ENCODE results near the gene SFTPD. TPM values are rescaled to one million over a fixed set of nuclear protein-coding genes. Genes with fewer than 3 reads are reported as not detected.
A peak's percentile ranks its signal among the peaks of the same experiment; 100 is the strongest.
"Not testable (repeated sequence)": the region's sequence is repeated elsewhere in the genome, so short reads cannot be mapped to it uniquely, and the experiment has no call there.

Gene SFTPD
- total RNA-seq, 3 donors from 2014 or later, result 2.2 to 2.5 TPM; not detected in 1

DNA sequence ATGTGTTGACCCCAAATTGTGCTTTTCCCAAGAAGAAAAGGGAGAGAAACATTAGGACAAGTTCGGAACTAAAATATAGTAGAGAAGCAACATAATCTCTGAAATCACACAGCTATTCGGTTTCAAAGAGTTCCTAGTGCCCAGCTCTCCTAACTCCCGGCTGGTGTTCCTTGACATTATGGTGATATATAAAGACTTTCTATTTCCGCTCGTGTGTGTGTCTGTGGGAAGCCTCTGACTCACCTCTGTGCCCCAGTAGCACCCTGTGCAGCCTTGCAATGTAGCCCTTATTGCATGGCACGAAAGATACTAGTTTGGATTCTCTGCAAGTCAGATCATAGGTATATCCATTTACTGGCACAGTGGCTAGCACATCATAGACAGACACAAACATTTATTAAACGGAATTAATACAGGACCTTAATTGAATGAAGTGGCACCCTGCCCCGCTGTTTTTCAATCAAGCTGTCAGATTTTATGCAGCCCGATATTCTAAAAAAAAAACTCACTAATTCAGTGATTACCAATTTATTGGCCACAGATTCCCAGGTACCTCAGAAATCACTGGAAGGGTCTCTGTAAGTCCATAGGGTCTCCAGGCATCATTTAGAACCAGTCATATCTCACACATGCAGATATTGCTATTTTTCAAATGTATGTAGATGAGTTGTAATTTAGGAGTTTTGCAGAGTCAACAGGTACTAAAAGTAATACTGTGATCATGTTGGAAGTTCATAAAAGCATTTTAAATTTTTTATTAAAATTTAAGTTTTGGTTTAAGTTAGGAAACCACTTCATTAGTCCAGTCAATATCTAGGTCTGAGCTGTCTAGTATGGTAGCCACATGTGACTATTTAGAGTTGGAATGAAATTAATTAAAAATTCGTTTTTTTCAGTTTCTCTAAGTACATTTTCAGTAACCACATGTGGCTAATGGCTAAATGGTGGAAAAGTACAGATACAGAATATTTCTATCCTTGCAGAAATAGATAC lies 43.3 kb downstream of the SFTPD start:
- Histone ChIP-seq H3K4me3 (peak overlapping the region; percentile 53 to 65 (median 54)), H3K27me3 (peaks cover 0 to 14% of the 10 kb centered on the region in 2 donors), H3K9me3 (no peaks in the 10 kb centered on the region), H3K4me1 (no peaks in the 10 kb centered on the region), H3K27ac (no peak overlapping the region), H3K36me3 (no peaks in the 10 kb centered on the region)
- intact Hi-C loops (cut with DNase I; ENCODE audit: low total_unique reads), result no loop called here
- no peak for DNase-seq (ENCODE audit: low spot score in 2 of 2)
- no peak for TF ChIP-seq POLR2AphosphoS5 (IDR thresholded peaks at IDR 0.05)
- no peak for TF ChIP-seq POLR2A (IDR thresholded peaks at IDR 0.05)
- TF ChIP-seq, protein P1, sequence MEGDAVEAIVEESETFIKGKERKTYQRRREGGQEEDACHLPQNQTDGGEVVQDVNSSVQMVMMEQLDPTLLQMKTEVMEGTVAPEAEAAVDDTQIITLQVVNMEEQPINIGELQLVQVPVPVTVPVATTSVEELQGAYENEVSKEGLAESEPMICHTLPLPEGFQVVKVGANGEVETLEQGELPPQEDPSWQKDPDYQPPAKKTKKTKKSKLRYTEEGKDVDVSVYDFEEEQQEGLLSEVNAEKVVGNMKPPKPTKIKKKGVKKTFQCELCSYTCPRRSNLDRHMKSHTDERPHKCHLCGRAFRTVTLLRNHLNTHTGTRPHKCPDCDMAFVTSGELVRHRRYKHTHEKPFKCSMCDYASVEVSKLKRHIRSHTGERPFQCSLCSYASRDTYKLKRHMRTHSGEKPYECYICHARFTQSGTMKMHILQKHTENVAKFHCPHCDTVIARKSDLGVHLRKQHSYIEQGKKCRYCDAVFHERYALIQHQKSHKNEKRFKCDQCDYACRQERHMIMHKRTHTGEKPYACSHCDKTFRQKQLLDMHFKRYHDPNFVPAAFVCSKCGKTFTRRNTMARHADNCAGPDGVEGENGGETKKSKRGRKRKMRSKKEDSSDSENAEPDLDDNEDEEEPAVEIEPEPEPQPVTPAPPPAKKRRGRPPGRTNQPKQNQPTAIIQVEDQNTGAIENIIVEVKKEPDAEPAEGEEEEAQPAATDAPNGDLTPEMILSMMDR (IDR thresholded peaks at IDR 0.05), result no peak

DNA sequence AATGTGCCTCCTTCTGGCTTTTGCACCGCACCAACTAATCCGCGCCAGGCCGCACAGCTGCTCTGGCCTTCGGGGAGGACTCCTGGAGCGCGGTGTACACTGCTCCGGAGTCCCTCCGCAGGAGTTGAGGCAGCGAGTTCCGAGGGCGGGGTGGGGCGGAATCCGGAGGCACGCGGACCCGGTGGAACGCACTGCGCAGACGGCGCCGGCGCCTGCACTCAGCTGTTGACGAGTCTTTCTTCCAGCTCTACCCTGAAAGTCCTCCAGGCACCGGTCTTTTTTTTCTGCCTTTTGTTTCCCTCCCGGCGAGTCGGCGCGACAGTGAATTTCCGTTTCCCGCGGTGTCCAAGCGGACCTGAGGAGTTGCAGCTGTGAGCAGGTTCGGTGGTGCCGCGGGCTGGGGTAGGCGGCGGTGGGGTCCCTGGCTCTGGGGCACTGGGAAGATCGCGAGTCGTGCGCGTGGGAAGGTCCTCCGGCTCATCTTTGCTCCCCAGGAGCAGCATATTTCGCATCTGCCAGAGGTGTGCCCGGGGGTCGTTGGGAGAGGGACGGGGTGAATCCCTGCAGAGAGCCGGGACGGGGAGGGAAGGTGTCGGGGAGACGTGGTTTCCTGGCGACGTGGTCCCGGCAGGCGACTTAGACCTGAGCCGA lies 44.1 kb downstream of the SFTPD start:
- H3K27me3 ChIP-seq, result peaks cover 0 to 11% of the 10 kb centered on the region in 2 donors
- no peak overlapping the region for H3K27ac ChIP-seq
- no peak for DNase-seq (ENCODE audit: low spot score in 2 of 2)
- peak overlapping the region; percentile 53 to 65 (median 54) for H3K4me3 ChIP-seq
- intact Hi-C loops (cut with DNase I; ENCODE audit: low total_unique reads), result no loop called here
- H3K36me3 ChIP-seq, result no peaks in the 10 kb centered on the region
- TF ChIP-seq POLR2A (IDR thresholded peaks at IDR 0.05) (no peak), POLR2AphosphoS5 (IDR thresholded peaks at IDR 0.05) (no peak)
- TF ChIP-seq, protein P1 (IDR thresholded peaks at IDR 0.05), result no peak
- no peaks in the 10 kb centered on the region for H3K9me3 ChIP-seq
- no peaks in the 10 kb centered on the region for H3K4me1 ChIP-seq

DNA sequence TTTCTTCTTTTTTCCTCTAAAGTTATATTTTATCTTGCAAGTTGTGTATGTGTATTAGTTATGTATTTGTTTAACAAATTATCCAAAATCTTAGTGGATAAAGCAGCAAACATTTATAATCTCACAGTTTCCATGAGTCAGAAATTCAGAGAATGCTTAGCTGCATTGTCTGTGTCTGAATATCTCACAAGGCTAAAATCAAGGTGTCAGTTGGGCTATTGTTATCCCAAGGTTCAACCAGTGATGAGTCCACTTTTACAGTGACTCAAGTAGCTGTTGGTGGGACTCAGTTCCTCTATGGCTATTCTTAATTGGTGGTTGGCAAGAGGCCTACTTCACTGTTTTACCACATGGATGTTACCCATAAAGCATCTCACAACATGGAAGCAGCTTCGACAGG lies 47.3 kb downstream of the SFTPD start:
- DNase-seq (ENCODE audit: low spot score in 2 of 2); H3K4me1 ChIP-seq; H3K4me3 ChIP-seq; H3K27ac ChIP-seq; H3K9me3 ChIP-seq; H3K36me3 ChIP-seq; intact Hi-C loops (cut with DNase I; ENCODE audit: low total_unique reads): not testable (repeated sequence)
- H3K27me3 ChIP-seq, result peaks cover 0 to 11% of the 10 kb centered on the region in 2 donors

DNA sequence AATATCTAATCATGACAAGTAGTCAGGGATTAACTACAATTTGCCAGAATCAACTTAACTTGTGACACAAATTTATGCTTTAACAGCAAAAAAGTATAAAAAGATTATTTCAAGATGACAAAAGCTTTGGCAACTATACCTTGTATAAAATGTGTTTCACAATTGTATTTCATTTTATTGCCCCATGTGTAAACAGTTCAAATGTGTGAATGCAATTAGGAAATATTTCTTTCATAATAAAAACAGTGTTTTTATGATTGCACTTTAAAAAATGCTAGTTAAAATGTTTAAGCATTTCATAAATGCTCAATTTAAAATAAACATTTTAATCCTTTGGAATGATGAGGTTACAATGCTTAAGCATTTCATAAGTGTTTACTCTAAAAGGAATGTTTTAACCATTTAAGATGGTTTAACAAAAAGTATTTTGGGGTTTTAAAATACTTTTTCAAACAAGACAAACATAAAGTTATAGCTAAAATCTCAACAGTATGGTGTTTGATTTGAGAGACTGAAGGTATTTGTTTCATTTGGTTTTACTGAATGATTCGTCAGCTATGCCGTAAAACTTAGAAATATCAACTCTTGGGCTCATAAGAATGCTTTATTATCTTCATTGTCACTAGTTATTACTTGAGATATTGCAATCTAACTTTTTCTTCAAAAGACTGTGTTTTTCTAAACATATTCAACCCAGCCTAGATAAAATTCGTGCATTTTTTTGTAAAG lies 50.1 kb downstream of the SFTPD start:
- intact Hi-C loops (cut with DNase I; ENCODE audit: low total_unique reads), result no loop called here
- Histone ChIP-seq H3K27ac (no peak overlapping the region), H3K4me3 (no peak overlapping the region)

DNA sequence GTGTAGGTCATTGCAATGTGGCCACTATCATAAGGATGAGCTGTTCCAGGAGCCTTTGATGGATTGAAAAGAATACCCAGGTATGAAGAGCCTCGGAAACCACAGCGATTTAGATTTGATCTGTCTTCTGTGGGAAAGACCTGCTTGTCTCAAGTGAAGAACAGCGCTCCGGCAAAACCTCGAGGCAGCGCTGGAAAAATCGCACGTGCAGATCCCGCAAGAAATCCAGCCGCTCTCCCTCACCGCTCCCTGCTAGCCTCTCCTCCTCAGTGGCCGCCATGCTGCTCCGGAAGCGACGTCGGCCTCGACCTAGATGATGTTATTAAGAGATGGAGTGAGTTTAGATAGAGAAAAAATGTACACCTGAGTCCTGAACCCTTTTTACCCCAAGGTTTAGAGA lies 56.0 kb downstream of the SFTPD start:
- H3K4me1 ChIP-seq; H3K36me3 ChIP-seq; H3K27ac ChIP-seq; H3K9me3 ChIP-seq; H3K27me3 ChIP-seq; H3K4me3 ChIP-seq; intact Hi-C loops (cut with DNase I; ENCODE audit: low total_unique reads); DNase-seq (ENCODE audit: low spot score in 2 of 2): not testable (repeated sequence)

More for the DNA sequence above, 50.1 kb downstream of the SFTPD start:
- peaks cover 0 to 2% of the 10 kb centered on the region in 2 donors for H3K27me3 ChIP-seq
- H3K36me3 ChIP-seq, result no peaks in the 10 kb centered on the region
- H3K9me3 ChIP-seq, result no peaks in the 10 kb centered on the region
- no peaks in the 10 kb centered on the region for H3K4me1 ChIP-seq
- DNase-seq (ENCODE audit: low spot score in 2 of 2), result no peak
- TF ChIP-seq, protein P1 (IDR thresholded peaks at IDR 0.05), result no peak
- no peak for TF ChIP-seq POLR2AphosphoS5 (IDR thresholded peaks at IDR 0.05)
- TF ChIP-seq POLR2A (IDR thresholded peaks at IDR 0.05), result no peak
